Measurements from ENCODE around the gene LCP2.

The LCP2 gene

DNA sequence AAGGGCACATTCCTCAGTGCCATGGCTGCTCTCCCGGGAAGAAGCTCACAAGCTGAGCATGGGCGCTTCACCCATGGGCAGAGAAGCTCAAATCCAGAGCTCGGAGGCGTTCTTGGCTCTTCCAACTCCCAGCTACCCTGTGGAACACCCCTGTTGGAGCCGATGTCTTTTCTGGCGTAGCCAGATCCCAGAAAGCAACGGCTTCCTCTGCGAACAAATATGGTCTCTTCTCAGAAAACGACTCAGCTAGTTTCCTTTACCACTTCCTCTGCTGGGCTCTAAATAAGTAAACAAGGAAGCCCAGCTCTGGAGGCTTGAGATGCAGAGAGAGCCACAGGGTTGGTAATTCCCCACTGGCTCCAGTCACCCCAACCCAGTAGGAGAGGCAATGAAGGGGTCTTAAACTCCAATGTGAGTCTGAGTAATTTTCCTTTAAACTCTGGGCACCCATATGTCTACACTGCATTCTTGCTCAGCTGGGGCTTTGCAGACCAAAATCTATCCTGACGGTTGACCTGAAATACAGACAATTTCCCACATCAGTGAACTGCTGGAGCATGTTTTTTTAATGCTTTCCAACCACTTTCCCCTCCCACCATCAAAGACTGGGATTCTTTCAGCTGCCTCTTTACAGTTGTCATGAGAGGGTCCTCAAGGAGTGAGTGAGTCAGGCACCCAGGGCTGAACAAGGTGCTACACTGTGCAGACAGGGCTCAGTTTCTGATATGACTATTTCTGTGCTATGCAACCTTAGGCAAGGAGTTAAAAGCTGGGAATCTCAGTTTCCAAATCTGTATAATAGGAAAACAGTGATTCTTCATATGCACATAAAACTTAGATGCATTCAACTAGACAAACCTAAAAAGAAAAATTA, at the start of gene LCP2:
Gene LCP2, minus strand, starts transcription at position 189 of the 874 bp plus-strand sequence. Its CDS starts 166 bp downstream, at position 23.
- DNase-seq (ENCODE audit: low spot score) = no peak

DNA sequence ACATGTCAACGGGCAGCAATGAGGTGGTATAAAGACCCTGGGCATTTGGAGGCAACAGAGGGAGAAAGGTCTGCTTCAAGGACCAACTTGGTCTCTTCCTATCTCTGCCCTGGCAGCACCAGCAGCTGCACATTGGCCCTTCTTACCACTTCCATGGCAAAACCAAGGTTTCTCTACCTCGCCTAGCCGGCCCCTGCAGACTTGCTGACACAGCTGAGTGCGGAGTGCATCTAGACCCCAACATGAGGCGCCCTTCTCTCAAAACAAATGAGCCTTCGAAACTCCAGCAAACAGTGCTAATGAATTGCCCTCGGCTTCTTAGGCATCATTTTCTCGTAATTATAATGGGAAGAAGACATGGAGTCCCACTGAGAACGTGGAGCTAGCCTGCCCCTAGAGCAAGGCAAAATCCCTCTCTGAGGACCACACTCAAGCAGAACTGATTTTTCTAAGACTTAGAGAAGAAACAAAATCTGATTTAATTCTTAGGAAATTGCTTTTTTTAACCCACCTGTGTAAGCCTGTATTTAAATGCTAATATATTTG, 49.5 kb upstream of the LCP2 start:
- no peak for DNase-seq (ENCODE audit: low spot score)

DNA sequence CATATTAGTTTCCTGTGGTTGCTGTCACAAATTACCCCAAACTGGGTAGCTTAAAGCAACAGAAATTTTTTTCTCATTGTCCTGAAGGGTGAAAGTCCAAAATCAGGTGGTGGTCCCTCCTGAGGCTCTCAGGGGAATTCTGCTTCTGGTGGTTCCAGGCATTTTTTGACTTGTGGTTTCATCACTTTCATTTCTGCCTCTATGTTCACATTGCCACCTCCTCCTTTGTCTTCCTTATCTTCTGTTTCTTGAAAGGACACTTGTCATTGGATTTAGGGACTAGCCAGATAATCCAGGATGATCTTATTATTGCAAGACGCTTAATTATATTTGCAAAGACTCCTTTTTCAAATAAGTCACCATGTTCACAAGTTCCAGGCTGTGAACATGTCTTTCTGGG, 48.4 kb upstream of the LCP2 start:
- DNase-seq (ENCODE audit: low spot score) = no peak

DNA sequence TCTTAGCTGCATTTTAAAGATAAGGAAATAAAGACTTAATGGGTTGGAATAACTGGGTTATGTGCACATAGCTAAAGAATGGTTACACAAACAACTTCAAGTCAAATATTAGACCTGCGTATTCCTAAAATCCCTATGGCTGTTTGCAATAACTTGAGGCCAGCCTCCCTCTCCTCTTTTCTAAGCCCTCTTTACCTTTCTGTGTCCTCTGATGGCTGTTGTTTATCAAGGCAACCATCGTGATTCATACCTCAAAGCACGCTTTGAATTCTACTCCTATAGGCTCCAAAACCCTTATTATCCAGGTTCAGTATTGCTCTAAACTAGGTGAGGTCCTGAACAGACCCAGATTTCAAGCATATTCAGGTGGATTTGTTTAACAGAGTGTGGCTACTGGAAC, 45.6 kb upstream of the LCP2 start:
- DNase-seq (ENCODE audit: low spot score) = no peak

- DNase-seq (ENCODE audit: low spot score) = no peak
These were observed 44.7 kb upstream of the LCP2 start for GRCh38 chr5:170342153-170342725.

GRCh38 chr5:170341545-170341944, 44.0 kb upstream of the LCP2 start:
- DNase-seq (ENCODE audit: low spot score) = no peak

GRCh38 chr5:170339780-170340167, 42.2 kb upstream of the LCP2 start:
- DNase-seq (ENCODE audit: low spot score) = no peak

GRCh38 chr5:170338933-170339779, 41.6 kb upstream of the LCP2 start:
- DNase-seq (ENCODE audit: low spot score) = no peak

DNA sequence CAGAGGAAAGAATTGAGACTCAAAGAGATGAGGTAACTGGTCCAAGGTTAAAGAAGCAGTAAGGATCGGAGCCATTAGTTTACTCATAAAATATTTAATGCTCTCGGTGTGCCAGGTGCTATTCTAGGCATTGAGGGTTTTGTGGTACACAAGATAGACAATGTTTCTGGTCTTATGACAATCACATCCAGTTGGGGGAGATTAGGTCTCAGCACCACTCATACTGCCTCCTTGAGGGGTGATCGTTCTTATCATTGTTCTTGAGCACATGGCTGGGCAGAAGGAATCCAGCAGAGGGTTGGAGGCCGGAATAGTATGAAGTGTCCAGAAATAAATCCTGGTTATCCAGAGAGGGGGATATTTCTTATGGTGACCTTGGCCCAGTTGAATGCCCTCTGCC, 40.7 kb upstream of the LCP2 start:
- DNase-seq (ENCODE audit: low spot score) = no peak

DNA sequence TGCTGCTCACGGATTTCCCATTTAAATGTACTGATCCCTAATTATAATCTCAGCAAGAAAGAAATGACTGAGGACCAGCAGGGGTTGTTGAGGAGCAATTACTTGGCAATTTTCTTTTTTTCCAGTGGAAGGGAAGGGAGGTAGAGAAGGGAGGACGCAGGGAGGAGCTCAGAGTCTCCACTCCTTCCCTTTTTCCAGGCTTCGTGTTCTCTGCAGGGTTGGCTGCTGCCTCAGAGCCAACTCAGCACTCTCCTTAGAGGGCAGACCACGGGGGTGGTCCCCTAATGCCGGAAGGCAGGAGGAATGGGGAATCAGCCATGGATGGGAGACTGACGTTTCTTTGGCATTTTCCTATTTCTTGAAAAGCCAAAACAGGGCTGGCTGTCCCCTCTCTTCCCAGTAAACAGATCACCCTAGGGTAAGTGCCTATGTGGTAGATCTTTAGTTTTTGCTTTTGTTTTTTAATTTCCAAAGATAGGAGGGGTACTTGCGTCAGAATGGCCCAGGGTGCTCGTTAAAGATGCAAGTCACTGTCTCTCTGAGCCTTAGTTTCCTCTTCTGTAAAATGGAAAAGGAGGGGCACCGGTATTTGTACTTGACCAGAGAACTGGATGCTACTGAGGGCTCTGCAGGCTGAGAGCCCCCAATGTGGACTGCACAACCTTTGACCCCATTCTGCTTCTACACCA, 39.6 kb upstream of the LCP2 start:
- DNase-seq (ENCODE audit: low spot score) = no peak

- DNase-seq (ENCODE audit: low spot score) = no peak
These were observed 38.5 kb upstream of the LCP2 start for GRCh38 chr5:170336065-170336464.

DNA sequence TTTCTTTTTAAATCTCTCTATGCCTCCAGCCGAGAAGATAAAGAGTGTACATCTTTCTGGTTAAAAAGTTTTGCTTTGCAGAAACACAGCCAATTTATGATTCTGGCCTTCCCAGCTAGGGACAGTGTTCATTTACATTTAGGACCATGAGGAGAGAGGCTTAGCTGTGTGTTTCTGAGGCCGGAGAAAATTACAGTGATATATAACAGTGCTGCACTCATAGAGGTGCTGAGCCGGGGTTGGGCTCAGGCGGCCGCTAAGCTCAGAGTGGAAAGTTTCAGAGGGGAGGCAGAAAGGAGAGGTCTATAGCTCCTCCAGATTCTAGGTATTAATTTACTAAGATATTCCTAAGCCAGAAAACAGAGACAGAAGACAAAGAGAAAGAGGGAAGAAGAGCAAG, 37.0 kb upstream of the LCP2 start:
- DNase-seq (ENCODE audit: low spot score) = no peak

GRCh38 chr5:170333161-170333910, 35.8 kb upstream of the LCP2 start:
- no peak for DNase-seq (ENCODE audit: low spot score)

DNA sequence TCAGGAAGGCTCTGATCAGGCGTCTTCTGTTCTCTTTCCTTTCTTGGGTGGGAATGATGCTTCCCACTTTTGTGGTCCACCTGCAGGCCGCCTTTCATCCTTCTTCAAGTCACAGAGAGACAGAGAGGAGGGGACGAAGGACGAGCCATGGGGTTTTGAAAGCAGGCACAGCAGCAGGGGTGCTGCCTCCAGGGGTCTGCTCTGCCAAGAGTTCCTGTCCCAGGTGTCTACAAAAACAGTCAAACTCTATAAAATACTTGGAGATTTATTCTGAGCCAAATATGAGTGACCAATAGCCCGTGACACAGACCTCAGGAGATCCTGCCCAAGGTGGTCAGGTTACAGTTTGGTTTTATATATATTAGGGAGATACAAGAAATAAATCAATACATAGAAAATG, 34.5 kb upstream of the LCP2 start:
- no peak for DNase-seq (ENCODE audit: low spot score)

DNA sequence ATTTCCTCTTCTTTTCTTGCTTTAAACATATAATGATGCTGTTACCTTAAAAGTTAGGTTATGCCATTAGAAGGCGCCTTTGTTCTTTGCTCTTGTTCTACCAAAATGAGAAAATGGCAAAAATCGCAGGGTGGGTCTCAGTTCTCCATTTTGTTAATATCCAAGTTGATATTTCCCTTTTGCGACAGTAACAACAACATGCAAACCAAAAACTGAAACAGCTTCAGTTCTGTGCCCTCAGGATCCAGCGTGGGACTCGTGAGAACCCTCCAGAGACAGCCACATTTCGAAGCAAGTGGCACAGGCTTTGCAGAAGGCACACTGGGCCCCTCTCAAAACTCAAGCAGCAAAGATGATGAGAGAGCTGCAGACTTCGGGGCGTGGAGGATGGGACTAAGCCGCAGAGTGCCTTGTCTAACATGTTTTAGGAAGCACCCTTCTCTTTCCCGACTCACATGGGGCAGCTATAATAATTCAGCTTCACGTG, 33.0 kb upstream of the LCP2 start:
- no peak for DNase-seq (ENCODE audit: low spot score)

DNA sequence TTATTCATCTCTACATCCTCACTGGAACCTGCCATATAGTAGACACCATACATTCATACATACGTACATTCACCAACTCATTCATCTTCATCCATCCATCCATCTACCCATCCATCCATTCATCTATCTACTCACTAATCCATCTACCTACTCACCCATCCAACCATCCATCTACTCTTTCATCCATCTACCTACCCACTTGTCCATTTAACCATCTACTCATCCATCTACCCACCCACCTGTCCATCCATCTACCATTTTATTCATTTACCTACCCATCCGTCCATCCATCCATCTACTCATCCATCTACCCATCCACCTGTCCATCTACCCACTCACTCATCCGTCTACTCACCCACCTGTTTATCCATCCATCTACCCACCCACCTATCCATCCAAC, 31.9 kb upstream of the LCP2 start:
- no peak for DNase-seq (ENCODE audit: low spot score)

DNA sequence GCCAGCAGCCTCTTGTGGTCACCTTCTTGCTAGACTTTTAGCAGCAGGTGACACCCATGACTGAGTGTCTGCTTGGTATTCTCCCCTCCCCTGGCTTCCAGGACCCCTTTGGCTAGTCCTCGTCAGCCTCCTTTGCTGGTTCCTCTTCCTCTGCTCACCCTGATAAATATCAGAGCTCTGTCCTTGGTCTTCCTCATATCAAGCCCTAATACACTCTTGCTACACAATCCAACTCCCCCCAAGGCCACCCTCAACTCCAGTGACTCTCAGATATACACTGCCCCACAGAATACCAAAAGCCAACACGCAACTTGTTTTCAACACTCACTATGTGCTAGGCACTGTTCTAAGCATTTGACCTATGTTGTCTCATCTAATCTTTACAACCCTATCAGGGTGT, 30.3 kb upstream of the LCP2 start:
- no peak for DNase-seq (ENCODE audit: low spot score)

DNA sequence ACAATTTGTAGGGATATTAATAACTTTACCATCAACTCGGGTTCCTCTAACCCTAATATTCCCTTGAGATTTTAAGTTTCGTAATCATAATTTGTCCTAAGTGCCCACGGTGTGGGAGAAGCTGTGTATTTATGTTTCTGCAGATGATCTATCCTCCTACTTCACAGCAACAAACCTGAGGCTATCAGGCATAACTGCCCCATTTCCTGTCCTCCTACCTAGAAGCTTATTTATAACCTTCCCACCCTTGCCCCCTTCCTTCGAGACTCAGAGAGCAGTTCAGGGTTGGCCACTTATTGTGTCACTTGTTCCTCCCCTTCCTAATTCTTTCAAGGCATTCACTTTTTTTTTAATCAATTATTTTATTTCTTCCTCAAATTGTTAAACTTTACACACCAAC, 29.6 kb upstream of the LCP2 start:
- no peak for DNase-seq (ENCODE audit: low spot score)

DNA sequence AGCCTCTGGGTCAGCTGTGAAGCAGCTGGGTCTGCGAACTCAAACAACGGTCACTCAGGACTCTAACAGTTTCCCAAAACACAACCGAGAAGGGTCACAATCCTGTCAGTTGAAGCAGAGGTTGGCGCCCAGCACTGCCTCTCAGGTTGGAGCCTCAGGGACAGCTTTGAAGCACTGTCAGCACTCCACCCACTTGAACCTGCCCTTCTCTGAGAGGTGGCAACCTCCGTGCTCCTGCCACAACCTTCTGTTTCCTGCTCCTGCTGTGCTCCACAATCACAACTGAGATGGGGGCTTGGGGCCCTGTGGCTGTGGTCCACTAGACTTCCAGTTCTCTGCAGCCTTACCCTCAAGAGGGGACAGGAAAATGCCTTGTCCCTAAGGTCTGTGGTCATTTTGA, 21.7 kb upstream of the LCP2 start:
- DNase-seq (ENCODE audit: low spot score) = no peak

- no peak for DNase-seq (ENCODE audit: low spot score)
These were observed 19.9 kb upstream of the LCP2 start for GRCh38 chr5:170317499-170317898.

DNA sequence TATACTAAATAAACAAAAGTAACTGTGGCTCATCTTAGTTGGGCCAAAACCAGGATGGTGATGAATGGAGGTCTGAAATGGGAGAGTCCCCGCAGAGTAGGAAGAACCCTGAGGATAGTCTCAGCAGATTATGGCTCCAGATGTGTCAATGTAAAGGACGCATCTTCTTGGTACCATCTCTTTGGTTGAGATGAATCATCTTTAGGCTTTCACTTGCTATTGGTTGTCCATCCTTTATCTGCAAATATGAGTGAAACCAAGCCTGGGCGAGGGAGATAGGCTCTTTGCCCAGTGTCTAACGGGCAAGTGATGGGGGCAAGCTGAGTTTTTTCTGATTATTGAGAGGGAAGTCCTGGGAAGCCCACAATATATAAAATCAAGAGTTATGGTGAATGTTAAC, 19.4 kb upstream of the LCP2 start:
- no peak for DNase-seq (ENCODE audit: low spot score)

Measured in GM03348 (cell line).